ENCODE data around the gene SLC12A8. TPM values are rescaled to one million over a fixed set of nuclear protein-coding genes. Genes with fewer than 3 reads are reported as not detected.

Gene SLC12A8, protein sequence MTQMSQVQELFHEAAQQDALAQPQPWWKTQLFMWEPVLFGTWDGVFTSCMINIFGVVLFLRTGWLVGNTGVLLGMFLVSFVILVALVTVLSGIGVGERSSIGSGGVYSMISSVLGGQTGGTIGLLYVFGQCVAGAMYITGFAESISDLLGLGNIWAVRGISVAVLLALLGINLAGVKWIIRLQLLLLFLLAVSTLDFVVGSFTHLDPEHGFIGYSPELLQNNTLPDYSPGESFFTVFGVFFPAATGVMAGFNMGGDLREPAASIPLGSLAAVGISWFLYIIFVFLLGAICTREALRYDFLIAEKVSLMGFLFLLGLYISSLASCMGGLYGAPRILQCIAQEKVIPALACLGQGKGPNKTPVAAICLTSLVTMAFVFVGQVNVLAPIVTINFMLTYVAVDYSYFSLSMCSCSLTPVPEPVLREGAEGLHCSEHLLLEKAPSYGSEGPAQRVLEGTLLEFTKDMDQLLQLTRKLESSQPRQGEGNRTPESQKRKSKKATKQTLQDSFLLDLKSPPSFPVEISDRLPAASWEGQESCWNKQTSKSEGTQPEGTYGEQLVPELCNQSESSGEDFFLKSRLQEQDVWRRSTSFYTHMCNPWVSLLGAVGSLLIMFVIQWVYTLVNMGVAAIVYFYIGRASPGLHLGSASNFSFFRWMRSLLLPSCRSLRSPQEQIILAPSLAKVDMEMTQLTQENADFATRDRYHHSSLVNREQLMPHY
- total RNA-seq, result under 1 TPM; 0.36 to 0.38 TPM
- polyA plus RNA-seq (2013, experiment 1 of 2), result 0.21 TPM
- 0.18 TPM for polyA plus RNA-seq (2013, experiment 2 of 2)
- 0 to 1.1 (median 0.26) reads per million in 172 experiments for total RNA-seq

DNA sequence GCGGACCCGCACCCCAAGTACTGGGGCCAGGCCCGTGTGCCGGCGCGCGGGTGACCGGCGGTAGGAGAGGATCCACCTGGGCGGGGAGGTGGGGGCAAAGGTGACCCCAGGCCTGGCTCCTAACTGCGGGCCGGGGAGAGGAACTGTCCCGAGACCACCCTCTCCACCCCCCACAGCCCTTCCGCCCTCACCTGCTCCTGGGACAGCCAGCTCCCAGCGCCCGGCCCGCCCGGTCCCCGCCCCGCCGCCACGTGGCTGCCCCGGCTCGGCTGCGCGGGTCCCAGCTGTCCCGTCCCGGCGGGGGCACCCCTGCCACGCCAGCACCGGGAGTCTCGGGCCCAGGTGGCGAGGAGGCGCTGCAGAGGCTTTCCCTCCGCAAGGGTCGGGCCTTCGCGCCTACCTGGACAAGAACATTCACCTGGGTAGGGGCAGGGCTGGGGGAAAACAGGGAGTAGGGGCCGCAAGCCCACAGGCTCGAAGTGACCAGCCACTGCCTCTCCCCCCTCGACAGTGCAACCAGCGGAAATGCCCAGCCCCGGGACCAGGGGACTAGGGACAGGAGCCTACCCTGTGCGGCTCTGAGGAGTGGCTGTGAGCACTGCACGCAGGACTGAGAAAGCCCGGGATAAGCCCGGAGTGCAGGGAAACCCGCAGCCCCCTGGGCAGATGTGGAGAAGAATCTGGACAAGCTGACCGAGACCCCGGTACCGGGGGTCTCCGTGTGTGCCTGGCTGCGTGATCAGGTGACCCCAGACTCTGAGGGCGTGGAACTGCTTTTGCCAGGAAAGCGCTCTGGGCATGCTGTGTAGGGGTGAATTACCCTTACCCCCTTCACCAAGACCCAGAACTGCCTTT lies at the start of gene SLC12A8:
SLC12A8 (minus strand) TSS at position 240 of the 855 bp plus-strand sequence. CDS start 1,399 bp downstream, outside the sequence.
- intact Hi-C loops (cut with DNase I, micrococcal nuclease), result no loop called here
- H3K4me1 Mint-ChIP-seq (ENCODE audit: low read depth), result peaks cover 14% of the 10 kb centered on the region
- peak within 1 kb of the TSS; percentile 54 for H3K4me3 Mint-ChIP-seq
- ChIA-PET CTCF (no interaction called here), POLR2A (no interaction called here)
- peaks cover 61% of the 10 kb centered on the region for H3K27me3 Mint-ChIP-seq
- TF ChIP-seq, protein P1, sequence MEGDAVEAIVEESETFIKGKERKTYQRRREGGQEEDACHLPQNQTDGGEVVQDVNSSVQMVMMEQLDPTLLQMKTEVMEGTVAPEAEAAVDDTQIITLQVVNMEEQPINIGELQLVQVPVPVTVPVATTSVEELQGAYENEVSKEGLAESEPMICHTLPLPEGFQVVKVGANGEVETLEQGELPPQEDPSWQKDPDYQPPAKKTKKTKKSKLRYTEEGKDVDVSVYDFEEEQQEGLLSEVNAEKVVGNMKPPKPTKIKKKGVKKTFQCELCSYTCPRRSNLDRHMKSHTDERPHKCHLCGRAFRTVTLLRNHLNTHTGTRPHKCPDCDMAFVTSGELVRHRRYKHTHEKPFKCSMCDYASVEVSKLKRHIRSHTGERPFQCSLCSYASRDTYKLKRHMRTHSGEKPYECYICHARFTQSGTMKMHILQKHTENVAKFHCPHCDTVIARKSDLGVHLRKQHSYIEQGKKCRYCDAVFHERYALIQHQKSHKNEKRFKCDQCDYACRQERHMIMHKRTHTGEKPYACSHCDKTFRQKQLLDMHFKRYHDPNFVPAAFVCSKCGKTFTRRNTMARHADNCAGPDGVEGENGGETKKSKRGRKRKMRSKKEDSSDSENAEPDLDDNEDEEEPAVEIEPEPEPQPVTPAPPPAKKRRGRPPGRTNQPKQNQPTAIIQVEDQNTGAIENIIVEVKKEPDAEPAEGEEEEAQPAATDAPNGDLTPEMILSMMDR (IDR thresholded peaks at IDR 0.05), result no peak
- no peaks in the 10 kb centered on the region for H3K9me3 Mint-ChIP-seq
- H3K36me3 Mint-ChIP-seq (ENCODE audit: low read depth), result no peaks in the 10 kb centered on the region
- DNase-seq (no peak), ATAC-seq (ENCODE audit: poor library complexity) (no peak)
- Histone ChIP-seq H3K4me3 (ENCODE audit: low read length) (no peak within 1 kb of the TSS), H3K4me1 (ENCODE audit: insufficient read depth, low read length) (peaks cover 12% of the 10 kb centered on the region), H3K27ac (ENCODE audit: low read depth in 1 of 2, low read length in 2 of 2) (no peak within 1 kb of the TSS), H3K36me3 (ENCODE audit: insufficient read depth, low read length) (no peaks in the 10 kb centered on the region), H3K9me3 (ENCODE audit: control insufficient read depth in 1 of 2, insufficient read depth in 1 of 2, low read length in 2 of 2) (peaks cover 0 to 7% of the 10 kb centered on the region in 2 experiments), H3K27me3 (ENCODE audit: control insufficient read depth in 1 of 2, insufficient read depth in 2 of 2, low read length in 2 of 2) (peaks cover 19 to 45% of the 10 kb centered on the region in 2 experiments)
- H3K27ac Mint-ChIP-seq, result no peak within 1 kb of the TSS

DNA sequence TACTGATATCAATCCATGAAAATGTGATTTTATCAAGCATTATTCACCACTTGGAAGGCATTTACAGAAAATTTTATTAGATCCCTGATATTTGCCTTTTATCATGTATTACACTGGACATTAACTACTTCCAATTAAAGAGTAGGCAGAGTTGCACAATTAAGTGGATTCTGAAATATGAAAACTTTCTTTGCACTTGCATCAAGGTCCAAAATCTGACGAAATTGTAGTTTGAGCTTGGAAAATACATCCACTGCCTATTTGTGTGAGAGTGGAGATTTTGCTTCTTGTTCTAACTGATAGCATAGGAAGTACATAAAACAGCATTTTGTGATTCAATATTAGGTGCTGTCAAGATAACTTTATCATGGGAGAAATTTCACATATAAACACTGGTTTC lies 49.6 kb upstream of the SLC12A8 start:
- peaks cover 72% of the 10 kb centered on the region for H3K36me3 Mint-ChIP-seq (ENCODE audit: low read depth)
- CTCF ChIA-PET, result no interaction called here

More for the DNA sequence above, 49.6 kb upstream of the SLC12A8 start:
- H3K27me3 Mint-ChIP-seq, result no peaks in the 10 kb centered on the region
- POLR2A ChIA-PET, result no interaction called here
- Histone ChIP-seq H3K27ac (ENCODE audit: low read depth in 1 of 2, low read length in 2 of 2) (no peak overlapping the region), H3K9me3 (ENCODE audit: control insufficient read depth in 1 of 2, insufficient read depth in 1 of 2, low read length in 2 of 2) (peaks cover 0 to 3% of the 10 kb centered on the region in 2 experiments), H3K36me3 (ENCODE audit: insufficient read depth, low read length) (peaks cover 8% of the 10 kb centered on the region), H3K4me1 (ENCODE audit: insufficient read depth, low read length) (no peaks in the 10 kb centered on the region), H3K27me3 (ENCODE audit: control insufficient read depth in 1 of 2, insufficient read depth in 2 of 2, low read length in 2 of 2) (no peaks in the 10 kb centered on the region), H3K4me3 (ENCODE audit: low read length) (no peak overlapping the region)
- no peak overlapping the region for H3K4me3 Mint-ChIP-seq
- TF ChIP-seq, protein P1 (IDR thresholded peaks at IDR 0.05), result no peak
- intact Hi-C loops (cut with DNase I, micrococcal nuclease), result no loop called here
- peaks cover 17% of the 10 kb centered on the region for H3K4me1 Mint-ChIP-seq (ENCODE audit: low read depth)
- no peak overlapping the region for H3K27ac Mint-ChIP-seq
- DNase-seq, result no peak
- peaks cover 6% of the 10 kb centered on the region for H3K9me3 Mint-ChIP-seq
- no peak for ATAC-seq (ENCODE audit: poor library complexity)

Measured in CD4-positive, alpha-beta T cell (primary cell).